ENCODE results near the gene GPR137.

DNA sequence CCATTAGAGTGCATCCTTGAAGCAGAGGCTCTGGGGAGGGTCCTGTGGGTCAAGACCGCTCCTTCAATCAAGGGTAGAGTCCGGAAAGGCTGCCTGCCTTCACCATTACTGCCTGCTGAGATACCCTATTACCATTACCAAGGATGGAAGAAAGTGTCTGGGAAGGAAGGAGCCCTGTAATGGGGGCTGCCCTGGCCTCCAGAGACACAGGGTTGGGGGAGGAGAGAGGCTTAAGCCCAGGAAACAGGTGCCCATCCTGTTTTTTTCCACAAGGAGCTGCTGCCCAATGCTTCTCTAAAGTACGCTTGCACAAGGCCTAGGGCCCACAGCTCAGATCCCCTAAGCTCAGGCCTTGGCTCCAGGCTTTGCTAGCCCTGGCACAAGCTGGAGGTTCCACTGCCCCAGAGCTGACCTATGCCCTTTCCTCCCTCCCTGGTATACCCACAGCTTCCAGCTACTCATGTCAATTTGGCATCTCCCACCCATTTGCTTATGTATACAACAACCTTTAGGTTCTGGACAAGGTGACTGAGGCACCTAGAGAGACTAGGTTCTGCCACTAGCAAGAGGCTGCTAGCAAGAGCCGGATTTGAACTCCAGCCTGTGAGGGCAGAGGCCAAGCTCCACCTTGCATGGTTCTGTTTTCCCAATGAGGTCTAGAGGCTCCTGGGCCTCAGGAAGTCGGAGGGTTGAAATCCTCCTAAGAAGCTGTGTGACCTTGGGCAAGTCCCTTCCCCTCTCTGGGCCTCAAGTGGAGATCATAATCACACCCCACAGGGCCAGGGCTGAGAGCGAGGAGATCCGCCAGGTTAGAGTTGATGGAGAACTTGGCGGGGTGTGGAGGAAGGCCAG is 35.9 kb upstream of the GPR137 start:
- no peak for TF ChIP-seq RCOR1 (conservative IDR thresholded peaks at IDR 0.05; ENCODE audit: low read depth, low read length)
- no peak for TF ChIP-seq EP300 (IDR thresholded peaks at IDR 0.05; ENCODE audit: borderline replicate concordance in 1 of 2, control insufficient read depth in 1 of 2, low read depth in 2 of 2, low read length in 2 of 2)
- TF ChIP-seq, protein P1, sequence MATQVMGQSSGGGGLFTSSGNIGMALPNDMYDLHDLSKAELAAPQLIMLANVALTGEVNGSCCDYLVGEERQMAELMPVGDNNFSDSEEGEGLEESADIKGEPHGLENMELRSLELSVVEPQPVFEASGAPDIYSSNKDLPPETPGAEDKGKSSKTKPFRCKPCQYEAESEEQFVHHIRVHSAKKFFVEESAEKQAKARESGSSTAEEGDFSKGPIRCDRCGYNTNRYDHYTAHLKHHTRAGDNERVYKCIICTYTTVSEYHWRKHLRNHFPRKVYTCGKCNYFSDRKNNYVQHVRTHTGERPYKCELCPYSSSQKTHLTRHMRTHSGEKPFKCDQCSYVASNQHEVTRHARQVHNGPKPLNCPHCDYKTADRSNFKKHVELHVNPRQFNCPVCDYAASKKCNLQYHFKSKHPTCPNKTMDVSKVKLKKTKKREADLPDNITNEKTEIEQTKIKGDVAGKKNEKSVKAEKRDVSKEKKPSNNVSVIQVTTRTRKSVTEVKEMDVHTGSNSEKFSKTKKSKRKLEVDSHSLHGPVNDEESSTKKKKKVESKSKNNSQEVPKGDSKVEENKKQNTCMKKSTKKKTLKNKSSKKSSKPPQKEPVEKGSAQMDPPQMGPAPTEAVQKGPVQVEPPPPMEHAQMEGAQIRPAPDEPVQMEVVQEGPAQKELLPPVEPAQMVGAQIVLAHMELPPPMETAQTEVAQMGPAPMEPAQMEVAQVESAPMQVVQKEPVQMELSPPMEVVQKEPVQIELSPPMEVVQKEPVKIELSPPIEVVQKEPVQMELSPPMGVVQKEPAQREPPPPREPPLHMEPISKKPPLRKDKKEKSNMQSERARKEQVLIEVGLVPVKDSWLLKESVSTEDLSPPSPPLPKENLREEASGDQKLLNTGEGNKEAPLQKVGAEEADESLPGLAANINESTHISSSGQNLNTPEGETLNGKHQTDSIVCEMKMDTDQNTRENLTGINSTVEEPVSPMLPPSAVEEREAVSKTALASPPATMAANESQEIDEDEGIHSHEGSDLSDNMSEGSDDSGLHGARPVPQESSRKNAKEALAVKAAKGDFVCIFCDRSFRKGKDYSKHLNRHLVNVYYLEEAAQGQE (IDR thresholded peaks at IDR 0.05; ENCODE audit: low read depth, low read length): no peak
- no peak for TF ChIP-seq CTCF (IDR thresholded peaks at IDR 0.05 in 2 of 3, conservative IDR thresholded peaks at IDR 0.05 in 1 of 3; ENCODE audit: control insufficient read depth in 2 of 3, extremely low read depth in 1 of 3, insufficient read depth in 1 of 3, low read depth in 3 of 3, low read length in 3 of 3)
- no peak for TF ChIP-seq POLR2AphosphoS5 (IDR thresholded peaks at IDR 0.05; ENCODE audit: low read length)
- TF ChIP-seq DPF2 (IDR thresholded peaks at IDR 0.05): no peak
- TF ChIP-seq RFX5 (IDR thresholded peaks at IDR 0.05; ENCODE audit: low read depth, low read length): no peak
- TF ChIP-seq, protein P2, sequence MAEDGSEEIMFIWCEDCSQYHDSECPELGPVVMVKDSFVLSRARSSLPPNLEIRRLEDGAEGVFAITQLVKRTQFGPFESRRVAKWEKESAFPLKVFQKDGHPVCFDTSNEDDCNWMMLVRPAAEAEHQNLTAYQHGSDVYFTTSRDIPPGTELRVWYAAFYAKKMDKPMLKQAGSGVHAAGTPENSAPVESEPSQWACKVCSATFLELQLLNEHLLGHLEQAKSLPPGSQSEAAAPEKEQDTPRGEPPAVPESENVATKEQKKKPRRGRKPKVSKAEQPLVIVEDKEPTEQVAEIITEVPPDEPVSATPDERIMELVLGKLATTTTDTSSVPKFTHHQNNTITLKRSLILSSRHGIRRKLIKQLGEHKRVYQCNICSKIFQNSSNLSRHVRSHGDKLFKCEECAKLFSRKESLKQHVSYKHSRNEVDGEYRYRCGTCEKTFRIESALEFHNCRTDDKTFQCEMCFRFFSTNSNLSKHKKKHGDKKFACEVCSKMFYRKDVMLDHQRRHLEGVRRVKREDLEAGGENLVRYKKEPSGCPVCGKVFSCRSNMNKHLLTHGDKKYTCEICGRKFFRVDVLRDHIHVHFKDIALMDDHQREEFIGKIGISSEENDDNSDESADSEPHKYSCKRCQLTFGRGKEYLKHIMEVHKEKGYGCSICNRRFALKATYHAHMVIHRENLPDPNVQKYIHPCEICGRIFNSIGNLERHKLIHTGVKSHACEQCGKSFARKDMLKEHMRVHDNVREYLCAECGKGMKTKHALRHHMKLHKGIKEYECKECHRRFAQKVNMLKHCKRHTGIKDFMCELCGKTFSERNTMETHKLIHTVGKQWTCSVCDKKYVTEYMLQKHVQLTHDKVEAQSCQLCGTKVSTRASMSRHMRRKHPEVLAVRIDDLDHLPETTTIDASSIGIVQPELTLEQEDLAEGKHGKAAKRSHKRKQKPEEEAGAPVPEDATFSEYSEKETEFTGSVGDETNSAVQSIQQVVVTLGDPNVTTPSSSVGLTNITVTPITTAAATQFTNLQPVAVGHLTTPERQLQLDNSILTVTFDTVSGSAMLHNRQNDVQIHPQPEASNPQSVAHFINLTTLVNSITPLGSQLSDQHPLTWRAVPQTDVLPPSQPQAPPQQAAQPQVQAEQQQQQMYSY (CRISPR knock-in tag; IDR thresholded peaks at IDR 0.05): no peak
- TF ChIP-seq TCF12 (IDR thresholded peaks at IDR 0.05; ENCODE audit: low read depth, low read length): no peak
- TF ChIP-seq, protein P3, sequence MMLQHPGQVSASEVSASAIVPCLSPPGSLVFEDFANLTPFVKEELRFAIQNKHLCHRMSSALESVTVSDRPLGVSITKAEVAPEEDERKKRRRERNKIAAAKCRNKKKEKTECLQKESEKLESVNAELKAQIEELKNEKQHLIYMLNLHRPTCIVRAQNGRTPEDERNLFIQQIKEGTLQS (IDR thresholded peaks at IDR 0.05; ENCODE audit: borderline replicate concordance, extremely low read depth, low read depth, low read length): no peak
- TF ChIP-seq GABPA (IDR thresholded peaks at IDR 0.05; ENCODE audit: low read depth): no peak
- TF ChIP-seq SREBF1 (IDR thresholded peaks at IDR 0.05; ENCODE audit: low read length): no peak
